NT2/D1 (cell line): ENCODE data around the gene SLC8A1.

ENCODE experiments used
- SUZ12 ChIP-seq: IDR thresholded peaks from 2 replicates; pipeline ENCODE4 v1.6.1; 2011; ENCODE audit not compliant: insufficient read length, insufficient read depth; ENCODE audit errors: extremely low read depth
- YY1 ChIP-seq: IDR thresholded peaks from 2 replicates; pipeline ENCODE4 v1.6.1; 2011; ENCODE audit not compliant: insufficient read length, insufficient read depth

GRCh38 chr2:40346535-40347354 is 105.1 kb downstream of the SLC8A1 start:
- TF ChIP-seq SUZ12 = no peak
- TF ChIP-seq YY1 = no peak
